GM13977 (cell line): Measurements from ENCODE around the gene FBXO28.

Experiments
- DNase-seq: peaks from one replicate; pipeline ENCODE4 v3.0.0; 2012; ENCODE audit warnings: low spot score
- CTCF ChIP-seq: IDR thresholded peaks from 2 replicates; pipeline ENCODE4 v1.5.1; 2012; ENCODE audit warnings: mild to moderate bottlenecking, control low read depth; ENCODE audit not compliant: insufficient read depth; ENCODE audit errors: extremely low read depth, missing control alignments
- in situ Hi-C: fragments of 300-500 bp; cut with MboI; formaldehyde crosslinking; loops from one replicate; pipeline ENCODE4 v1.12.0; 2022; ENCODE audit warnings: low sequenced_read_pairs, low pct_unique_long_range_greater_than_20kb, mixed read lengths, inconsistent platforms; ENCODE audit not compliant: unreplicated experiment

Gene FBXO28

GRCh38 chr1:224196813-224197600, 83.1 kb downstream of the FBXO28 start:
- DNase-seq, result no peak
- no peak for TF ChIP-seq CTCF
- in situ Hi-C loops, result no loop called here

- in situ Hi-C loops, result no loop called here
- no peak for DNase-seq
- no peak for TF ChIP-seq CTCF
These were observed 84.7 kb downstream of the FBXO28 start for GRCh38 chr1:224198572-224198971.

DNA sequence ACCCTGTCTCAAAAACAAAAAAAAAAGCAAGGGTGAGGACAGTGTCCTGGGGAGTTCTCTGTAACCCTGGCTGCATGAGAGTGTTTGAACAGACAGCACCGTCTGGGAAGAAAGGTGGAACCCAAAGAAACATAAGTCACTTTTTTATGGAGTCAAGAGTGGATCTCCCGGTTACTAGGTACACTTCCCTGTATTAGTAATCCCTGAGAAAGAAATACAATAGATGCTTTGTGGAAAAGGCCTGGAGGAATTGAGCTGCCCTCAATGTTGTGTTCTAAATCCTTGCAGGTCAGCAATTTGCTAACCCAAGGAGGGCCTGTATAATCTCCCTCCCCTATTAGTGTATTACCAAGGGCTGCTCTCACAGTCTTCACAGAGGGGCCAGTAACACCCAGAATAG, 85.8 kb downstream of the FBXO28 start:
- no peak for TF ChIP-seq CTCF
- in situ Hi-C loops, result no loop called here
- DNase-seq, result no peak

GRCh38 chr1:224201383-224201782, 87.5 kb downstream of the FBXO28 start:
- in situ Hi-C loops, result no loop called here
- no peak for TF ChIP-seq CTCF

GRCh38 chr1:224201853-224202252, 87.9 kb downstream of the FBXO28 start:
- no peak for TF ChIP-seq CTCF
- DNase-seq, result no peak
- in situ Hi-C loops, result no loop called here

More at GRCh38 chr1:224201383-224201782, 87.5 kb downstream of the FBXO28 start:
- DNase-seq, result no peak

DNA sequence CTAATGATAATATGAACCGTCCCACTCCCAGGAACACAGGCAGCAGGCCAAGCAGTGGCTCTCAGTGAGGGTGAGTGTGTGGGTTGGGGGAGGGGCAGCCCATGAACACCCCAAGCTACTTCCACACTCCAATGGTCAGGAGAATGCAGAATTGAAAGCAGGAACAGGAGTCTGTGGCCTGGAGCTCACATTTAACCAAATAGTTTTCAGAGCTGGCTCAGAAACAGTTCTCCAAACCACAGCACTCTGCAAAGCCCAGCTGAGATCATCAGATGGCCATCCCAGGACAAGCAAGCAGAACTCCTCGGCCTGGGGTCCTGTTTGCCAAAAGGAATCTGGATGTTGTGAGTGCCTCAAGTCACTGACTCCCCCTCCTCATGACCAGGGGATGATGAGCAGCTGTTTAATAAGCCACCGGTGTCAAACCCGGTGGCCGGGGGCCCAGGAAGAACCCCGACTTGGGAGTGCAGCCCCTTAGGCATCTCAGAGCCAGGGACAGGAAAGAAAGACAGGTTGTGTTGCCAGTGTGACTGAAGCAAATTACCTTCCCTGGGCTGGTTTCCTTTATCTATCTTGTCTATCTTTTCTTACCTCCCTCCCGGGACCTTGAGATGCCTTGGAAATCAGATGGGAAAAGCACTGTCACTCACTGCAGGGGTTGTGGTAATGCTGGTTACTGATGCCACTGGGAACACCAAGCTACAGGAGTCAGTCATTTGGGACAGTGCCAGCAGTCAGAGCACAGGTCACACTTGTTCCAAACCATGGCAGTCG, 89.5 kb downstream of the FBXO28 start:
- in situ Hi-C loops, result no loop called here
- DNase-seq, result no peak
- TF ChIP-seq CTCF, result no peak
